ENCODE data around the gene COA3.

- TF ChIP-seq POLR2AphosphoS5 (IDR thresholded peaks at IDR 0.05; ENCODE audit: low read depth, low read length), result no peak
- TF ChIP-seq POLR2A (IDR thresholded peaks at IDR 0.05; ENCODE audit: low read depth, low read length), result no peak
- TF ChIP-seq TAF1 (IDR thresholded peaks at IDR 0.05; ENCODE audit: low read depth, low read length), result no peak
These were observed 4.8 kb upstream of the COA3 start for GRCh38 chr17:42803074-42803883.

Data from GM12891 (cell line).